DMS79 treated with DMSO at 0.1 percent for 48 hours (cell line): ENCODE results near the gene FGR.

Experiments
- DNase-seq: peaks from one replicate; lab custom pipeline; 2025; lab: John Stamatoyannopoulos, UW

The FGR gene

GRCh38 chr1:27585684-27586083 is 49.3 kb downstream of the FGR start:
- DNase-seq = no peak

- no peak for DNase-seq
These were observed 50.5 kb downstream of the FGR start for GRCh38 chr1:27584453-27584852.

GRCh38 chr1:27583479-27583878 is 51.5 kb downstream of the FGR start:
- no peak for DNase-seq

GRCh38 chr1:27581823-27582243 is 53.2 kb downstream of the FGR start:
- DNase-seq = no peak

GRCh38 chr1:27577504-27578188 is 57.3 kb downstream of the FGR start:
- DNase-seq = no peak

GRCh38 chr1:27576806-27577227 is 58.2 kb downstream of the FGR start:
- DNase-seq = no peak

GRCh38 chr1:27575840-27576331 is 59.1 kb downstream of the FGR start:
- peak; percentile 75 for DNase-seq

GRCh38 chr1:27574871-27575831 is 59.8 kb downstream of the FGR start:
- peak; percentile 93 for DNase-seq

GRCh38 chr1:27574001-27574781 is 60.8 kb downstream of the FGR start:
- no peak for DNase-seq

GRCh38 chr1:27572679-27573426 is 62.1 kb downstream of the FGR start:
- DNase-seq = peak; percentile 33

- no peak for DNase-seq
These were observed 62.8 kb downstream of the FGR start for GRCh38 chr1:27572019-27572678.

GRCh38 chr1:27571439-27572018 is 63.5 kb downstream of the FGR start:
- peak; percentile 66 for DNase-seq

- DNase-seq = no peak
These were observed 64.2 kb downstream of the FGR start for GRCh38 chr1:27570784-27571183.

- DNase-seq = no peak
These were observed 64.6 kb downstream of the FGR start for GRCh38 chr1:27570356-27570755.

GRCh38 chr1:27569506-27570291 is 65.3 kb downstream of the FGR start:
- no peak for DNase-seq

GRCh38 chr1:27569088-27569460 is 65.9 kb downstream of the FGR start:
- no peak for DNase-seq

GRCh38 chr1:27568300-27569087 is 66.5 kb downstream of the FGR start:
- no peak for DNase-seq

GRCh38 chr1:27567971-27568299 is 67.0 kb downstream of the FGR start:
- DNase-seq = no peak

GRCh38 chr1:27567146-27567526 is 67.8 kb downstream of the FGR start:
- DNase-seq = no peak
